CD4-positive, alpha-beta T cell (primary cell): Measurements from ENCODE around the gene RPLP2. TPM values are rescaled to one million over a fixed set of nuclear protein-coding genes. Genes with fewer than 3 reads are reported as not detected.
A peak's percentile ranks its signal among the peaks of the same experiment; 100 is the strongest.

Experiments
- ATAC-seq: fragments of 200-7000 bp; cut with Tn5 transposase; one replicate; pipeline ENCODE4 v1.10.0; 2022; ENCODE audit warnings: mild to moderate bottlenecking; ENCODE audit not compliant: poor library complexity
- CTCF ChIA-PET: fragments of 350-600 bp; sonication (Branson Sonifier 250); formaldehyde crosslinking; loops from one replicate; lab custom pipeline; 2021; ENCODE audit warnings: antibody characterized with exemption, inconsistent platforms; lab: Charles Lee
- POLR2A ChIA-PET: fragments of 350-600 bp; sonication (Branson Sonifier 250); formaldehyde crosslinking; loops from one replicate; lab custom pipeline; 2021; ENCODE audit warnings: antibody characterized with exemption, inconsistent platforms; lab: Charles Lee
- DNase-seq, 14 experiments: peaks; one replicate each; pipeline ENCODE4 v3.0.0-alpha.2; 2013 to 2020; ENCODE audit warnings: mixed read lengths in 2 of 14
- H3K27ac ChIP-seq, 2 donors: one replicate each; pipeline versions ENCODE4 v1.5.1 to v1.7.0; 2013; ENCODE audit warnings: low read length in 2 of 2, low read depth in 1 of 2, mild to moderate bottlenecking in 1 of 2
- H3K27me3 ChIP-seq, 2 experiments: 1 replicate in 1 of 2; 2 replicates in 1 of 2; pipeline versions ENCODE4 v1.6.1 to v1.7.0; 2013; ENCODE audit warnings: low read length in 2 of 2, control low read depth in 1 of 2, mild to moderate bottlenecking in 1 of 2, moderate library complexity in 1 of 2; ENCODE audit not compliant: insufficient read depth in 2 of 2, control insufficient read depth in 1 of 2
- H3K36me3 ChIP-seq: one replicate; pipeline ENCODE4 v1.6.1; 2013; ENCODE audit warnings: low read length, control low read depth; ENCODE audit not compliant: insufficient read depth
- H3K4me1 ChIP-seq: one replicate; pipeline ENCODE4 v1.6.1; 2013; ENCODE audit warnings: low read length, control low read depth; ENCODE audit not compliant: insufficient read depth
- H3K4me3 ChIP-seq: one replicate; pipeline ENCODE4 v1.5.1; 2013; ENCODE audit warnings: mild to moderate bottlenecking, low read length, moderate library complexity
- H3K9me3 ChIP-seq, 2 experiments: 1 replicate in 1 of 2; 2 replicates in 1 of 2; pipeline versions ENCODE4 v1.6.1 to v1.7.0; 2013; ENCODE audit warnings: low read length in 2 of 2, mild to moderate bottlenecking in 2 of 2, control low read depth in 1 of 2, moderate library complexity in 1 of 2; ENCODE audit not compliant: control insufficient read depth in 1 of 2, insufficient read depth in 1 of 2
- H3K27ac Mint-ChIP-seq: one replicate; pipeline ENCODE4 v1.8.0; 2020; ENCODE audit warnings: mixed read lengths
- H3K27me3 Mint-ChIP-seq: one replicate; pipeline ENCODE4 v1.8.0; 2021; ENCODE audit warnings: mixed read lengths
- H3K36me3 Mint-ChIP-seq: one replicate; pipeline ENCODE4 v1.8.0; 2021; ENCODE audit warnings: low read depth, mixed read lengths
- H3K4me1 Mint-ChIP-seq: one replicate; pipeline ENCODE4 v1.8.0; 2021; ENCODE audit warnings: low read depth, mixed read lengths
- H3K4me3 Mint-ChIP-seq: one replicate; pipeline ENCODE4 v1.8.0; 2020; ENCODE audit warnings: mild to moderate bottlenecking, mixed read lengths
- H3K9me3 Mint-ChIP-seq: one replicate; pipeline ENCODE4 v1.8.0; 2020; ENCODE audit warnings: mixed read lengths
- CTCF ChIP-seq: fragments of 200-600 bp; IDR thresholded peaks from one replicate; pipeline ENCODE4 v1.8.0; 2022; ENCODE audit warnings: antibody characterized with exemption, mild to moderate bottlenecking
- intact Hi-C, 2 experiments: fragments of 100-400 bp; cut with DNase I in 1 of 2; cut with micrococcal nuclease in 1 of 2; formaldehyde crosslinking; loops; one replicate each; pipeline versions ENCODE4 v1.15.1 to v1.9.0; 2023 to 2025; cut with DNase I, micrococcal nuclease
- total RNA-seq, 174 experiments: library from RNA in 2 of 174; stranded (reverse) in 2 of 174; gene quantifications; one replicate each; pipeline ENCODE4 v1.2.3 and lab custom pipeline; 2021 to 2026

The RPLP2 gene
- total RNA-seq, 2 experiments from 2014 or later = 5,234 to 5,390 TPM

- H3K9me3 Mint-ChIP-seq = no peaks in the 10 kb centered on the region
- peaks cover 11% of the 10 kb centered on the region for H3K4me1 Mint-ChIP-seq
- no peaks in the 10 kb centered on the region for H3K27me3 ChIP-seq
- ATAC-seq (no peak), DNase-seq (peak in 1 of 14 experiments; percentile 24)
- H3K4me3 ChIP-seq = no peak overlapping the region
- no peak overlapping the region for H3K4me3 Mint-ChIP-seq
- peaks cover 27% of the 10 kb centered on the region for H3K4me1 ChIP-seq
- ChIA-PET POLR2A (no interaction called here), CTCF (no interaction called here)
- H3K27ac Mint-ChIP-seq = no peak overlapping the region
- no peaks in the 10 kb centered on the region for H3K9me3 ChIP-seq
- intact Hi-C loops = no loop called here
- peaks cover 3% of the 10 kb centered on the region for H3K36me3 Mint-ChIP-seq
- no peak overlapping the region for H3K27ac ChIP-seq
- H3K36me3 ChIP-seq = peaks cover 32% of the 10 kb centered on the region
- no peaks in the 10 kb centered on the region for H3K27me3 Mint-ChIP-seq
- TF ChIP-seq CTCF = no peak
Observed at GRCh38 chr11:772429-773390, 37.1 kb upstream of the RPLP2 start.

DNA sequence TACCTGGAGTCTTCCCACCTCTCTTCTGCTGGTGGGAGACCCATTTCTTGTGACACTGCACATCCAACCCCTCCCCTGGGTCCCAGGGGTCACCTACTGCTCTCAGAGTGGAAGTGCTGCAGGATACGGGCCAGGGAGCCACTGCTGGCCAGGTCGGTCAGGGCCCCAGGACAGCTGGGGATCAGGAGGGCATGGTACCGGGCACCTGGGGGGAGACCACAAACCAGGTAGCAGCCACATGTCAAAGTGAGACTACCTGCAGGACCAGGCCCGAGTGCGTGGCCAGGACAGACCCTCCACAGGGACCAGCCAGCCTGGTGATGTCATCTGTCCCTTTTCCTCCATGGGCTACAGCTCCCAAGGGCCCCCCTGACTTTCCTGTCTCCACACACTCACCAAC is 36.3 kb upstream of the RPLP2 start:
- intact Hi-C loops = no loop called here
- no peak for TF ChIP-seq CTCF
- Histone ChIP-seq H3K4me1 (peaks cover 34% of the 10 kb centered on the region), H3K36me3 (peaks cover 32% of the 10 kb centered on the region), H3K4me3 (no peak overlapping the region), H3K27me3 (no peaks in the 10 kb centered on the region), H3K9me3 (no peaks in the 10 kb centered on the region), H3K27ac (no peak overlapping the region)
- no peak overlapping the region for H3K4me3 Mint-ChIP-seq
- CTCF ChIA-PET = no interaction called here
- H3K36me3 Mint-ChIP-seq = peaks cover 3% of the 10 kb centered on the region
- no peaks in the 10 kb centered on the region for H3K27me3 Mint-ChIP-seq
- ATAC-seq (no peak), DNase-seq (no peak)
- POLR2A ChIA-PET = no interaction called here
- peaks cover 11% of the 10 kb centered on the region for H3K4me1 Mint-ChIP-seq
- no peaks in the 10 kb centered on the region for H3K9me3 Mint-ChIP-seq
- H3K27ac Mint-ChIP-seq = no peak overlapping the region

DNA sequence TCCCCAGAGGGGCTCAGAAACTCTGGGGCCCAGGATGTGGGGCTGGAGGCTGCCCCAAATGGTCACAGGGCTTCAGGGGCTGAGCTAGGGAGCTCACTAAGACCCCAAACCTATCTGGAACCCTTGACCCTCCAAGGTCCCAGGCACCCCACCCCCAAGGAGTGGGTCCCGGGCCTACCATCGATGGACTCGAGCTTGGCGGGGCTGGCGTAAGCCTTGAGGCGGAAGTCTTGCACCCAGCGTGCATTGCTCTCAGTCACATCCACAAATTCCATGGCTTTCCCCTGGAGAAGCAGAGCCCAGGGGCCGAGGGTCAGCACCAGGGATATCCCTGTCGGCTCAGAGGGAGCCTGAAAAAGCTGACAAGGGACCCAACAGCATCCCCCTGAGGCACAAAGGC is 35.9 kb upstream of the RPLP2 start:
- ChIA-PET CTCF (no interaction called here), POLR2A (interaction anchor here (1.4 kb wide), 1 partner anchor 36 kb away, joined by 4 read pairs; no protein-coding TSS in a partner anchor)
- Mint-ChIP-seq H3K36me3 (peaks cover 3% of the 10 kb centered on the region), H3K27me3 (no peaks in the 10 kb centered on the region), H3K4me3 (no peak overlapping the region), H3K4me1 (peaks cover 11% of the 10 kb centered on the region), H3K9me3 (no peaks in the 10 kb centered on the region), H3K27ac (no peak overlapping the region)
- DNase-seq (no peak), ATAC-seq (no peak)
- Histone ChIP-seq H3K36me3 (peaks cover 32% of the 10 kb centered on the region), H3K9me3 (no peaks in the 10 kb centered on the region), H3K27ac (no peak overlapping the region), H3K27me3 (no peaks in the 10 kb centered on the region), H3K4me1 (peaks cover 38% of the 10 kb centered on the region), H3K4me3 (no peak overlapping the region)
- TF ChIP-seq CTCF = no peak
- intact Hi-C loops = no loop called here
